Measurements from ENCODE around the gene SLCO4A1. TPM values are rescaled to one million over a fixed set of nuclear protein-coding genes. Genes with fewer than 3 reads are reported as not detected.

Gene SLCO4A1
- total RNA-seq, 1 donor from 2014 or later, result 63.3 TPM

DNA sequence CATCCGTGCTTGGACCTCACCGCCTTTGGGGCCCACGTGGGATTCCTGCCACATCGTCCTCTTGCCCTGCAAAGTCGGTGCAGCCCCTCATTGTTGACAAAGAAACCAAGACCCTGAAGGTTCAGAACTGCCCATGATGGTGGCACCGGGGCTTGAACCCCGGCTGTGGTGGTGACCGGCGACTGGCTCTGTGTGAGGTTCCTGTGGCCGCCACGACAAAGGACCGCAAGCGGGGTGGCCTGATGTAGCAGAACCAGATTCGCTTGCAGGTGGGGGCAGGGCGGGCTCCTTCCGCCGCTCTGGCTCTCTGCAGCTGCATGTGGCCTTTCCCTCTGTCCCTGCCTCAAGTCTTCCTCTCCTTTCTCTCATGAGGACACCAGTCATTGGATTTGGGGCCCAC is 28.7 kb downstream of the SLCO4A1 start:
- TF ChIP-seq, protein P1, sequence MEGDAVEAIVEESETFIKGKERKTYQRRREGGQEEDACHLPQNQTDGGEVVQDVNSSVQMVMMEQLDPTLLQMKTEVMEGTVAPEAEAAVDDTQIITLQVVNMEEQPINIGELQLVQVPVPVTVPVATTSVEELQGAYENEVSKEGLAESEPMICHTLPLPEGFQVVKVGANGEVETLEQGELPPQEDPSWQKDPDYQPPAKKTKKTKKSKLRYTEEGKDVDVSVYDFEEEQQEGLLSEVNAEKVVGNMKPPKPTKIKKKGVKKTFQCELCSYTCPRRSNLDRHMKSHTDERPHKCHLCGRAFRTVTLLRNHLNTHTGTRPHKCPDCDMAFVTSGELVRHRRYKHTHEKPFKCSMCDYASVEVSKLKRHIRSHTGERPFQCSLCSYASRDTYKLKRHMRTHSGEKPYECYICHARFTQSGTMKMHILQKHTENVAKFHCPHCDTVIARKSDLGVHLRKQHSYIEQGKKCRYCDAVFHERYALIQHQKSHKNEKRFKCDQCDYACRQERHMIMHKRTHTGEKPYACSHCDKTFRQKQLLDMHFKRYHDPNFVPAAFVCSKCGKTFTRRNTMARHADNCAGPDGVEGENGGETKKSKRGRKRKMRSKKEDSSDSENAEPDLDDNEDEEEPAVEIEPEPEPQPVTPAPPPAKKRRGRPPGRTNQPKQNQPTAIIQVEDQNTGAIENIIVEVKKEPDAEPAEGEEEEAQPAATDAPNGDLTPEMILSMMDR (IDR thresholded peaks at IDR 0.05), result no peak
- H3K4me1 ChIP-seq, result peaks cover 13% of the 10 kb centered on the region
- no peak overlapping the region for H3K4me3 ChIP-seq
- intact Hi-C loops (cut with DNase I), result loop anchor here (10.0 kb wide), 1 partner anchor 134 kb away; the partner anchor contains the start of gene OGFR
- ATAC-seq, result no peak
- H3K9me3 ChIP-seq, result no peaks in the 10 kb centered on the region
- DNase-seq, result no peak
- no peaks in the 10 kb centered on the region for H3K27me3 ChIP-seq
- H3K36me3 ChIP-seq, result no peaks in the 10 kb centered on the region
- no peak overlapping the region for H3K27ac ChIP-seq

- Histone ChIP-seq H3K36me3 (no peaks in the 10 kb centered on the region), H3K4me1 (peaks cover 7% of the 10 kb centered on the region), H3K27ac (no peak overlapping the region), H3K9me3 (no peaks in the 10 kb centered on the region), H3K4me3 (no peak overlapping the region), H3K27me3 (no peaks in the 10 kb centered on the region)
- intact Hi-C loops (cut with DNase I), result loop anchor here (10.0 kb wide), 1 partner anchor 133 kb away; the partner anchor contains the start of gene OGFR
- TF ChIP-seq, protein P1 (IDR thresholded peaks at IDR 0.05), result no peak
- ATAC-seq, result no peak
- DNase-seq, result no peak
Observed at GRCh38 chr20:62671765-62672164, 29.5 kb downstream of the SLCO4A1 start.

GRCh38 chr20:62674370-62674769 is 32.1 kb downstream of the SLCO4A1 start:
- DNase-seq (no peak), ATAC-seq (no peak)
- Histone ChIP-seq H3K4me3 (no peak overlapping the region), H3K9me3 (no peaks in the 10 kb centered on the region), H3K4me1 (no peaks in the 10 kb centered on the region), H3K36me3 (no peaks in the 10 kb centered on the region), H3K27ac (no peak overlapping the region), H3K27me3 (no peaks in the 10 kb centered on the region)
- TF ChIP-seq, protein P1 (IDR thresholded peaks at IDR 0.05), result no peak
- intact Hi-C loops (cut with DNase I), result loop anchor here (10.0 kb wide), 1 partner anchor 130 kb away; the partner anchor contains the start of gene OGFR

DNA sequence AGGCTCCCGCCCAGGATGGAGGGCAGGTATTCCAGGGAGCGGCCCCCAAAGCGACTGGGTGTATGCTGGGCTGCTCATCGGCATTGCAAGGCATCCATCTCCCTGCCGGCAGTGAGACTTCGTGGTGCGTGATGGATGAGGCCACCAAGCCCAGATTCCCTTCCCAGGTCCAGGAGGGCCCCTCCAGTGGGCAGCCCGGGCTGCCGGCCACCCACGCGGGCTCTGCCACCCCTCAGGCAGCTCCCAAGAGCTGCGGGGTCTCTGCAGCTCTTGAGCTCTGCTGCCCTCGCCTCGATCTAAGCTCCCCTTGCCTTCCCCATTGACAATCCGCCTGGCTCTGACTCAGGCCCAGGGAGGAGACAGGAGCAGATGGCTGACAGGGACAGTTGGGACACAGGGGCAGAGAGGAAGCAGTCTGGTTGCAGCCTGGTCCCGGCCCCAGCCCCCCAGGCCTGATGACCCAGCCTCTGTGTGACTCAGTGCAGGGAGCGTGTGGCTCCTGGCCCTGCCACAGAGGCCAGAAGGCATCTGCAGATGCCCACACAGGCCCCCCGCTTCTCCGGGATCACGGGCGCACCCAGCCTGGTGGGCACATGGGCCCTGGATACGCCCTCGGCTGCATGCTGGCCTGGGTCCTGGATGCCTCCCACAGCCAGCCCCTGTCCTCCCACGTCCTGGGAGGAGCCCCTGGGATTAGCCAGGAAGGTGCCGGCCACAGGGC is 33.0 kb downstream of the SLCO4A1 start:
- H3K9me3 ChIP-seq, result no peaks in the 10 kb centered on the region
- DNase-seq, result no peak
- H3K4me3 ChIP-seq, result no peak overlapping the region
- TF ChIP-seq, protein P1 (IDR thresholded peaks at IDR 0.05), result no peak
- peak; percentile 59 for ATAC-seq
- H3K27ac ChIP-seq, result no peak overlapping the region
- H3K4me1 ChIP-seq, result no peaks in the 10 kb centered on the region
- no peaks in the 10 kb centered on the region for H3K36me3 ChIP-seq
- intact Hi-C loops (cut with DNase I), result loop anchor here (10.0 kb wide), 1 partner anchor 129 kb away; the partner anchor contains the start of gene OGFR
- peaks cover 5% of the 10 kb centered on the region for H3K27me3 ChIP-seq

DNA sequence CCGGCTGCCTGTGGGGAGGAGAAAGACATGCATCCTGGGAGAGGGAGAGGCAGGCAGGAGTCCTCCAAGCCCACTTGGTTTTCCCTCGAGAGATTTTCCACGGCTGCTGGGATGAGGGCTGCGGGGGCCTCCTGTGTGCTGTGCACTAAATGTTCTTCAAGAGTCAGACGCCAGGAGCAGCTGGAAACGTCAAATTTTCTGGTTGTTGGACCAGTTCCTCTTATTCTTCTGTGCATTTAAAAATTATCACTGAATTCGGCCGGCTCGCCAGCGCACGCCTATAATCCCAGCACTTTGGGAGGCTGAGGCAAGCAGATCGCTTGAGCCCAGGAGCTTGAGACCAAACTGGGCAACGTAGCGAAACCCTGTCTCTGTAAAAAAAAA is 33.6 kb downstream of the SLCO4A1 start:
- Histone ChIP-seq H3K36me3 (no peaks in the 10 kb centered on the region), H3K27ac (no peak overlapping the region), H3K4me1 (no peaks in the 10 kb centered on the region), H3K27me3 (peaks cover 7% of the 10 kb centered on the region), H3K9me3 (no peaks in the 10 kb centered on the region), H3K4me3 (no peak overlapping the region)
- ATAC-seq (no peak), DNase-seq (no peak)
- intact Hi-C loops (cut with DNase I), result loop anchor here (10.0 kb wide), 1 partner anchor 129 kb away; the partner anchor contains the start of gene OGFR
- TF ChIP-seq, protein P1 (IDR thresholded peaks at IDR 0.05), result no peak

Data from upper lobe of right lung (tissue), 1 donor.